ENCODE measurements around the gene MAST4.

The MAST4 gene

DNA sequence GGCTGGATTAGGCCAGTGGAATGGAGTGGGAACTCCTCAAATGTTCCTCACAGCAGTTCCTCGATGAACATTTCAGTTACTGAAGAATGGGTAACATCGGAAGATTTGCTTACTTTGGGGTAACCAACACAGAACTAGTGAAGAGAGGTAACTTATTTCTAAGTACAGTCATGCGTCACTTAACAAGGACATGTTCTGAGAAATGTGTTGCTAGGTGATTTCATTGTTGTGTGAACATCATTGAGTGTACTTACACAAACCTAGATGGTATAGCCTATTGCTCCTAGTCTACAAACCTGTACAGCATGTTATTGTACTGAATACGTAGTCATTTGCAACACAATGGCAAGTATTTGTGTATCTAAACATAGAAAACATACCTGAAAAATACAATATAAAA, 228.3 kb downstream of the MAST4 start:
- TF ChIP-seq, protein P1, sequence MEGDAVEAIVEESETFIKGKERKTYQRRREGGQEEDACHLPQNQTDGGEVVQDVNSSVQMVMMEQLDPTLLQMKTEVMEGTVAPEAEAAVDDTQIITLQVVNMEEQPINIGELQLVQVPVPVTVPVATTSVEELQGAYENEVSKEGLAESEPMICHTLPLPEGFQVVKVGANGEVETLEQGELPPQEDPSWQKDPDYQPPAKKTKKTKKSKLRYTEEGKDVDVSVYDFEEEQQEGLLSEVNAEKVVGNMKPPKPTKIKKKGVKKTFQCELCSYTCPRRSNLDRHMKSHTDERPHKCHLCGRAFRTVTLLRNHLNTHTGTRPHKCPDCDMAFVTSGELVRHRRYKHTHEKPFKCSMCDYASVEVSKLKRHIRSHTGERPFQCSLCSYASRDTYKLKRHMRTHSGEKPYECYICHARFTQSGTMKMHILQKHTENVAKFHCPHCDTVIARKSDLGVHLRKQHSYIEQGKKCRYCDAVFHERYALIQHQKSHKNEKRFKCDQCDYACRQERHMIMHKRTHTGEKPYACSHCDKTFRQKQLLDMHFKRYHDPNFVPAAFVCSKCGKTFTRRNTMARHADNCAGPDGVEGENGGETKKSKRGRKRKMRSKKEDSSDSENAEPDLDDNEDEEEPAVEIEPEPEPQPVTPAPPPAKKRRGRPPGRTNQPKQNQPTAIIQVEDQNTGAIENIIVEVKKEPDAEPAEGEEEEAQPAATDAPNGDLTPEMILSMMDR (conservative IDR thresholded peaks at IDR 0.05; ENCODE audit: control insufficient read depth, insufficient read depth, low read depth, low read length) = no peak
- no peak for DNase-seq (ENCODE audit: low read depth)
- no peak overlapping the region for H3K4me3 ChIP-seq (ENCODE audit: control insufficient read depth, low read depth, low read length)

GRCh38 chr5:66826263-66826662, 230.1 kb downstream of the MAST4 start:
- H3K4me3 ChIP-seq (ENCODE audit: control insufficient read depth, low read depth, low read length) = no peak overlapping the region
- TF ChIP-seq, protein P1 (conservative IDR thresholded peaks at IDR 0.05; ENCODE audit: control insufficient read depth, insufficient read depth, low read depth, low read length) = no peak
- DNase-seq (ENCODE audit: low read depth) = no peak

DNA sequence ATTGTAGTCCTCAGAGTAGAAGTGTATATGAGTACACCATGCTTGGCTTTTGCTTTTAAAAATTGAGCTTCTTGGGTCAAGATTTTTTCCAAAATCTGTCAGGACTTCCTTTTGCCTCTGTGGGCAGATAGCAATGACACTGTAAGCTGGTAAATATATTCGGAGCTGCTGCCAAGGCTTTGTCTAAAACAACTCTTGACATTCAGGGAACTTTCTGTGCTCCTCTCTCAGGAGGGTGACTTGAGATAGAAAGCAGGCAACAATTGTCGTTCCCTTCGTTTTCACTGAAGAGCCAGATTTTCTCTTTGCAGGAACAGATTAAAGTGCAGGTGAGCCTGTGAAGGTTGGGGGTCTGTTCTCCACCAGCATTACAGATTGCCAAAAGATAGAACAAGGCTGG, 230.5 kb downstream of the MAST4 start:
- no peak for DNase-seq (ENCODE audit: low read depth)
- H3K4me3 ChIP-seq (ENCODE audit: control insufficient read depth, low read depth, low read length) = no peak overlapping the region
- TF ChIP-seq, protein P1 (conservative IDR thresholded peaks at IDR 0.05; ENCODE audit: control insufficient read depth, insufficient read depth, low read depth, low read length) = no peak

DNA sequence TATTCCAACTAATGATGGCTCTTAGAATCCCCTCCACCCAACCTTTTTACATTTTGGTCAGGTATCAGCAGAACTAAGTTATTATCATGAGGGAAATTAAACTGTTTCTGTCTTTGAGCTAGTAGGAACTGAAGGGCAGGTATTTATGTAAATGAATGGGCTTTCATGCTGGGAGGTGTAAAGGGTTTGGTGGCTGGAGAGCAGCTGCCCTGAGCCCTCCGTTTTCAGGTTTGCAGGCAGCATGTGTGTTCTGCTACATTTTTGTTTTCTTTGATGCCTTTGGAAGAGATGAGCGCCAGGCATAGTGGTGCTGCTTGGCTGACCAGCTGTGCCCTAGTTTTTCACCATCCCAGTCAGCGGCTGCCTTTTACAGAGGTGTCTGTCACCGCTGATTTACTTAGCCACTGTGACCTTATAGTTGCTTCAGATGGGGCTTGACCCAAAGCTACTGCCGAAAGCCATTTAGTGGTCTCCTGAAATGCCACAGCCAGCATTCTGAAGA, 231.9 kb downstream of the MAST4 start:
- TF ChIP-seq, protein P1 (conservative IDR thresholded peaks at IDR 0.05; ENCODE audit: control insufficient read depth, insufficient read depth, low read depth, low read length) = no peak
- no peak for DNase-seq (ENCODE audit: low read depth)
- H3K4me3 ChIP-seq (ENCODE audit: control insufficient read depth, low read depth, low read length) = peak overlapping the region; percentile 48

DNA sequence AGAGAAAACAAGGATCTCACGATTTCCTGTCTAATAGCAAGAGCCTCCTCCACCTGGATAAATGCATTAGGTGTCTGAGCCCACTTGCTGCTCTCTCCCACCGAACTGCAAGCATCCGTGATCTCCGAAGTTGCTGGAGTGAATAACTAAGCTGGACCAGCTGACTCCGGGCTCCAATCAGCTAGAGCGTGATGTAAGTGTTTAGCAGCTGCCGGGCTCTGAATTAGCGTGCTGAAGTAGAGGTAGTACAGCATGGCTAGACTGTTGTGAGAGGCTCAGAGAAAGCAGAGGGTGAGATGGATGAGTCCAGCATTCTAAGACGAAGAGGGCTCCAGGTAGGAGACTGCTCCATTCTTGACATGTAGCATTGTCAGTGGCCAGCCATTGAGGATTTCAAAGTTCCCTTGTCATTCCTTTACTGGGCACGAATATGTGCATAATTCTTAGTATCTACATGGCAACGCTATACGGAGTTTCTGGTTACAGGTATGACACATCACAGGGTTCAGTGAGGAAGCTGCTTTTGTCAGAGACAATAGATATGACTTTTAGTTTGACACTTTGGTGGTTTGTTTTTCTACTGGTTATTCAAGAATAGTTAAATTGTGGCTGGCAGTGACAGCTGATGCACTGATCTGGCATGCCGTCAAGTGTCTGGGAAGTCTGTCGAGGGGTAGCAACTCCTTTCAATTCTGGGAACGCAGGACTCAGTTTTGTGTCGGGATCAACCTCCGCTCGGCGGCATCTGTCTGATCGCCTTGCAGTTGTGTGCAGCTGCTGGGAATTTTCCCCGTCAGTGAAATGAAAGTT, 232.6 kb downstream of the MAST4 start:
- peak overlapping the region; percentile 48 for H3K4me3 ChIP-seq (ENCODE audit: control insufficient read depth, low read depth, low read length)
- peak; percentile 64 for DNase-seq (ENCODE audit: low read depth)
- TF ChIP-seq, protein P1 (conservative IDR thresholded peaks at IDR 0.05; ENCODE audit: control insufficient read depth, insufficient read depth, low read depth, low read length) = no peak

- no peak for DNase-seq (ENCODE audit: low read depth)
- peak overlapping the region; percentile 48 for H3K4me3 ChIP-seq (ENCODE audit: control insufficient read depth, low read depth, low read length)
- TF ChIP-seq, protein P1 (conservative IDR thresholded peaks at IDR 0.05; ENCODE audit: control insufficient read depth, insufficient read depth, low read depth, low read length) = no peak
Measured at GRCh38 chr5:66829358-66829674, 233.1 kb downstream of the MAST4 start.
